WERI-Rb-1 (cell line): ENCODE data around the gene ARSI.

Source experiments
- DNase-seq: peaks from one replicate; pipeline ENCODE4 v3.0.0-alpha.2; 2020
- H3K27ac ChIP-seq: fragments of 250-450 bp; sonication (Bioruptor Pico); 2 replicates; pipeline ENCODE4 v1.5.1; 2020; ENCODE audit warnings: mild to moderate bottlenecking, moderate library complexity
- H3K27me3 ChIP-seq: fragments of 250-450 bp; sonication (Bioruptor Pico); 2 replicates; pipeline ENCODE4 v1.5.1; 2021; ENCODE audit warnings: mild to moderate bottlenecking, low read depth, moderate library complexity; ENCODE audit not compliant: insufficient read depth, severe bottlenecking
- H3K36me3 ChIP-seq: fragments of 250-450 bp; sonication (Bioruptor Pico); 2 replicates; pipeline ENCODE4 v1.5.1; 2020; ENCODE audit warnings: mild to moderate bottlenecking, moderate library complexity
- H3K4me3 ChIP-seq: 2 replicates; pipeline ENCODE4 v1.5.1; 2011; ENCODE audit warnings: low read depth, mild to moderate bottlenecking, control low read depth, low read length
- H3K9me3 ChIP-seq: fragments of 250-450 bp; sonication (Bioruptor Pico); 2 replicates; pipeline ENCODE4 v1.5.1; 2021; ENCODE audit warnings: mild to moderate bottlenecking, moderate library complexity; ENCODE audit not compliant: severe bottlenecking
- TF ChIP-seq, protein P1 (sequence below): IDR thresholded peaks from 2 replicates; pipeline ENCODE4 v1.5.1; 2011; ENCODE audit warnings: low read depth, mild to moderate bottlenecking, control low read depth, inconsistent platforms, low read length

Gene ARSI

DNA sequence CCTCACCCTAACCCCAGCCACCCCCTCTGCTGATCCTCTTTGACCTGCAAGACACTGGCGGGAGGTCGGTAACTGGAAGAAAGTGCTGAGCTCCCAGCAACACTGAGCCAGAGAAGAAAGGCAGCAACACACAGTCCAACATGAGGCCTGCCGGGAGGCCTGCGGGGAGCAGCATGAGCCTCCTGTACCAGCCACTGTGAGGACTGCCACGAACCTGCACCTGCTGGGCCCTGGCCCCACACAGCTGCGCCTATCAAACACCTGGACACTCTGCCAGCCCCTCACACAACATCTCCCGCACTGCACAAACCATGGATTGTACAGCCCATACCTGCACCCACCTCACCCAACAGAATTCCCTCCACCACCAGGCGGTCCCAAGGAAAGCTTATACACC, 31.4 kb downstream of the ARSI start:
- TF ChIP-seq, protein P1, sequence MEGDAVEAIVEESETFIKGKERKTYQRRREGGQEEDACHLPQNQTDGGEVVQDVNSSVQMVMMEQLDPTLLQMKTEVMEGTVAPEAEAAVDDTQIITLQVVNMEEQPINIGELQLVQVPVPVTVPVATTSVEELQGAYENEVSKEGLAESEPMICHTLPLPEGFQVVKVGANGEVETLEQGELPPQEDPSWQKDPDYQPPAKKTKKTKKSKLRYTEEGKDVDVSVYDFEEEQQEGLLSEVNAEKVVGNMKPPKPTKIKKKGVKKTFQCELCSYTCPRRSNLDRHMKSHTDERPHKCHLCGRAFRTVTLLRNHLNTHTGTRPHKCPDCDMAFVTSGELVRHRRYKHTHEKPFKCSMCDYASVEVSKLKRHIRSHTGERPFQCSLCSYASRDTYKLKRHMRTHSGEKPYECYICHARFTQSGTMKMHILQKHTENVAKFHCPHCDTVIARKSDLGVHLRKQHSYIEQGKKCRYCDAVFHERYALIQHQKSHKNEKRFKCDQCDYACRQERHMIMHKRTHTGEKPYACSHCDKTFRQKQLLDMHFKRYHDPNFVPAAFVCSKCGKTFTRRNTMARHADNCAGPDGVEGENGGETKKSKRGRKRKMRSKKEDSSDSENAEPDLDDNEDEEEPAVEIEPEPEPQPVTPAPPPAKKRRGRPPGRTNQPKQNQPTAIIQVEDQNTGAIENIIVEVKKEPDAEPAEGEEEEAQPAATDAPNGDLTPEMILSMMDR, result no peak
- H3K36me3 ChIP-seq, result no peaks in the 10 kb centered on the region

GRCh38 chr5:150270541-150271295, 32.0 kb downstream of the ARSI start:
- H3K36me3 ChIP-seq, result no peaks in the 10 kb centered on the region
- no peaks in the 10 kb centered on the region for H3K27me3 ChIP-seq
- H3K4me3 ChIP-seq, result no peak overlapping the region
- no peak for DNase-seq
- no peak overlapping the region for H3K27ac ChIP-seq
- no peaks in the 10 kb centered on the region for H3K9me3 ChIP-seq
- TF ChIP-seq, protein P1, result no peak

More for the DNA sequence above, 31.4 kb downstream of the ARSI start:
- Histone ChIP-seq H3K4me3 (no peak overlapping the region), H3K9me3 (no peaks in the 10 kb centered on the region), H3K27me3 (no peaks in the 10 kb centered on the region), H3K27ac (no peak overlapping the region)
- DNase-seq, result no peak

DNA sequence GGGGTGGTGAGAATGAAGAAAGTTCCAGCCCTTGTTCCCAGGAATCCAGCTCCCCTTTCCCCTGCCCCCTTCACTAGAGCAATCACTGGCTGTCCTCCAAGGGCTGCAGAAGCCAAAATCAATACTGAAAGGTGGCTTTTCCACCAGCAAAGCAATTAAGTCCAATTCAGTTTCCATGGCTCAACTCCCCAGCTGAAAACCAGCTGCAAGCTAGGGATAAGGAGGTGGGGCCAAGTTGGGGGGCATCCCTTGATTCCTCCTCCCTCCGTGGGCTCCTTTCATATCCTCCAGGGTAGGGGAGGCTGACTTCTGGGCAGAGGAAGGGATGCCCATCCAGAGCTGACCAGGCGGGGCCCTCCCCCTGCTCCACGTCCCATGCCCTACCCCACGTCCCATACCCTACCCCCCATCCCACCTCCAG, 35.8 kb downstream of the ARSI start:
- TF ChIP-seq, protein P1, result no peak
- no peak for DNase-seq
- H3K9me3 ChIP-seq, result no peaks in the 10 kb centered on the region
- H3K27ac ChIP-seq, result no peak overlapping the region
- H3K27me3 ChIP-seq, result no peaks in the 10 kb centered on the region
- no peaks in the 10 kb centered on the region for H3K36me3 ChIP-seq
- H3K4me3 ChIP-seq, result no peak overlapping the region

- Histone ChIP-seq H3K27me3 (no peaks in the 10 kb centered on the region), H3K9me3 (no peaks in the 10 kb centered on the region), H3K4me3 (no peak overlapping the region), H3K36me3 (no peaks in the 10 kb centered on the region), H3K27ac (no peak overlapping the region)
- TF ChIP-seq, protein P1, result no peak
- no peak for DNase-seq
Measured at GRCh38 chr5:150265870-150266383, 36.8 kb downstream of the ARSI start.

- DNase-seq, result no peak
- H3K36me3 ChIP-seq, result no peaks in the 10 kb centered on the region
- no peak overlapping the region for H3K27ac ChIP-seq
- no peak overlapping the region for H3K4me3 ChIP-seq
- H3K27me3 ChIP-seq, result no peaks in the 10 kb centered on the region
- no peaks in the 10 kb centered on the region for H3K9me3 ChIP-seq
- TF ChIP-seq, protein P1, result no peak
Measured at GRCh38 chr5:150264667-150265603, 37.8 kb downstream of the ARSI start.
